Endothelial cell of umbilical vein (primary cell): Measurements from ENCODE around the gene CFAP46.

Experiments
- CTCF ChIP-seq, 2 donors: IDR thresholded peaks; 1 replicate in 1 of 2; 2 replicates in 1 of 2; pipeline ENCODE4 v1.5.1; 2011; ENCODE audit warnings: low read length in 2 of 2, mild to moderate bottlenecking in 2 of 2, moderate library complexity in 2 of 2, control low read depth in 1 of 2, inconsistent platforms in 1 of 2, low read depth in 1 of 2; ENCODE audit not compliant: insufficient read depth in 1 of 2; ENCODE audit errors: extremely low read depth in 1 of 2
- EZH2 ChIP-seq: IDR thresholded peaks from 2 replicates; pipeline ENCODE4 v1.6.1; 2012; ENCODE audit warnings: borderline replicate concordance, low read depth, mild to moderate bottlenecking, moderate library complexity, low read length, inconsistent platforms; ENCODE audit not compliant: severe bottlenecking
- FOS ChIP-seq: IDR thresholded peaks from 2 replicates; pipeline ENCODE4 v1.6.1; 2011; ENCODE audit warnings: mild to moderate bottlenecking, low read length, moderate library complexity, borderline replicate concordance; ENCODE audit not compliant: insufficient read depth
- GATA2 ChIP-seq: IDR thresholded peaks from 2 replicates; pipeline ENCODE4 v1.7.0; 2011; ENCODE audit warnings: low read depth, mild to moderate bottlenecking, moderate library complexity, mixed read lengths, low read length; ENCODE audit not compliant: insufficient read length, insufficient read depth
- JUN ChIP-seq: IDR thresholded peaks from 2 replicates; pipeline ENCODE4 v1.6.1; 2011; ENCODE audit warnings: borderline replicate concordance, low read depth; ENCODE audit not compliant: insufficient read length, insufficient read depth
- MYC ChIP-seq: IDR thresholded peaks from one replicate; pipeline ENCODE4 v1.6.1; 2011; ENCODE audit warnings: mild to moderate bottlenecking, low read depth, low read length
- POLR2A ChIP-seq: IDR thresholded peaks from 2 replicates; pipeline ENCODE4 v1.6.1; 2012; ENCODE audit warnings: low read depth, mild to moderate bottlenecking, control low read depth, low read length
- POLR2AphosphoS5 ChIP-seq: IDR thresholded peaks from 2 replicates; pipeline ENCODE4 v1.6.1; 2012; ENCODE audit warnings: low read depth, mild to moderate bottlenecking, control low read depth, low read length, moderate library complexity; ENCODE audit not compliant: insufficient read depth
- TF ChIP-seq, protein P1 (sequence below): IDR thresholded peaks from 2 replicates; pipeline ENCODE4 v1.6.1; 2011; ENCODE audit not compliant: insufficient read depth, insufficient read length

DNA sequence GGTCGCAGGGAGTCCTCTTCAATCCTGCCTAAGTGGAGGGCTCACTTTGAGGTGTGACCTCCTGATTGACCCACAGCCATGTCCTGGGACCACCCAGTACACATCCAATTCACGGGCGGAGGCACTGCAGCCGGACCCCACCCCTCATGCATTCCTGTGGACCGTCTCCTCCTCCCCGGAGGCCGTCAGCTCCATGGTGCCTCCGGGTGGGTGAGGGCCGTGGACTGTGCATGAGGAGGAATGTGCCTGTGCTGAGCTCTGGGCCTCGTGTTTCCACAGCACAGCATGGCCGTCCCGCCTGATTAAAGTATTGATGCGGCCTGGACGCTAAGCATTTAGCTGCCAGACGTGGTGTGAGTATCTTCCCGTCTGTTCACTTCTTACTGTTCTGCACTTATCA, 52.8 kb downstream of the CFAP46 start:
- TF ChIP-seq, protein P1, sequence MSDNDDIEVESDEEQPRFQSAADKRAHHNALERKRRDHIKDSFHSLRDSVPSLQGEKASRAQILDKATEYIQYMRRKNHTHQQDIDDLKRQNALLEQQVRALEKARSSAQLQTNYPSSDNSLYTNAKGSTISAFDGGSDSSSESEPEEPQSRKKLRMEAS = no peak
- no peak for TF ChIP-seq POLR2AphosphoS5
- TF ChIP-seq CTCF (IDR thresholded peaks at IDR 0.05; ENCODE audit: extremely low read depth in 1 of 2, insufficient read depth in 1 of 2, low read depth in 1 of 2, low read length in 2 of 2) = no peak
- no peak for TF ChIP-seq GATA2
- no peak for TF ChIP-seq POLR2A
- no peak for TF ChIP-seq EZH2
- no peak for TF ChIP-seq MYC
- no peak for TF ChIP-seq JUN
- no peak for TF ChIP-seq FOS
